Smooth muscle cell (in vitro differentiated cells): Measurements from ENCODE around the gene OR5L2. TPM values are rescaled to one million over a fixed set of nuclear protein-coding genes. Genes with fewer than 3 reads are reported as not detected.

ENCODE experiments used
- DNase-seq: peaks from one replicate; lab custom pipeline; 2025; ENCODE audit not compliant: unreplicated experiment; lab: John Stamatoyannopoulos, UW
- H2AFZ ChIP-seq: fragments of 200-600 bp; sonication (generic); 2 replicates; pipeline ENCODE4 v1.6.0; 2016; ENCODE audit warnings: antibody characterized with exemption, low read depth, mild to moderate bottlenecking
- H3F3A ChIP-seq: fragments of 200-600 bp; sonication (generic); 2 replicates; pipeline ENCODE4 v1.6.0; 2017; ENCODE audit warnings: antibody characterized with exemption, low read depth
- H3K27ac ChIP-seq: fragments of 200-600 bp; sonication (generic); 2 replicates; pipeline ENCODE4 v1.5.1; 2016; ENCODE audit warnings: low read depth, mild to moderate bottlenecking
- H3K27me3 ChIP-seq: fragments of 200-600 bp; sonication (generic); 2 replicates; pipeline ENCODE4 v1.6.1; 2016; ENCODE audit warnings: low read depth, mild to moderate bottlenecking
- H3K36me3 ChIP-seq: fragments of 200-600 bp; sonication (generic); 2 replicates; pipeline ENCODE4 v1.5.1; 2016; ENCODE audit warnings: low read depth
- H3K4me1 ChIP-seq: fragments of 200-600 bp; sonication (generic); 2 replicates; pipeline ENCODE4 v1.5.1; 2016; ENCODE audit warnings: low read depth
- H3K4me2 ChIP-seq: fragments of 200-600 bp; sonication (generic); 2 replicates; pipeline ENCODE4 v1.6.0; 2016; ENCODE audit warnings: mild to moderate bottlenecking
- H3K4me3 ChIP-seq: fragments of 200-600 bp; sonication (generic); 2 replicates; pipeline ENCODE4 v1.5.1; 2016; ENCODE audit warnings: mild to moderate bottlenecking
- H3K79me2 ChIP-seq: fragments of 200-600 bp; sonication (generic); 2 replicates; pipeline ENCODE4 v1.6.0; 2016; ENCODE audit warnings: low read depth, mild to moderate bottlenecking
- H3K9ac ChIP-seq: fragments of 200-600 bp; sonication (generic); 2 replicates; pipeline ENCODE4 v1.6.0; 2016; ENCODE audit warnings: low read depth
- H3K9me3 ChIP-seq: fragments of 200-600 bp; sonication (generic); replicated peaks from 2 replicates; pipeline ENCODE4 v1.5.1; 2016; ENCODE audit warnings: low read depth
- H4K20me1 ChIP-seq: fragments of 200-600 bp; sonication (generic); 2 replicates; pipeline ENCODE4 v1.6.0; 2016; ENCODE audit warnings: low read depth
- WGBS: methylation state at CpG from one replicate; pipeline ENCODE4 v1.1.7; 2016; ENCODE audit warnings: low lambda C conversion rate; 5-methylcytosine and 5-hydroxymethylcytosine counted together
- polyA plus RNA-seq: library from polyadenylated mRNA; unstranded; fragments of >200 nt; fragmentation: Nextera tagmentation; extraction: Ambion mirVana; gene quantifications from 2 replicates; pipeline ENCODE4 v1.2.1, GENCODE V29; 2016
- total RNA-seq: library from RNA; depleted of rRNA; stranded (reverse); fragments of >200 nt; gene quantifications from 2 replicates; pipeline ENCODE4 v1.2.3, GENCODE V29; 2014
- TF ChIP-seq, protein P1 (sequence below): fragments of 200-600 bp; sonication (generic); IDR thresholded peaks from 2 replicates; pipeline ENCODE4 v1.5.1; 2017; ENCODE audit warnings: borderline replicate concordance, mild to moderate bottlenecking, antibody characterized with exemption; ENCODE audit not compliant: insufficient read depth, poor library complexity, severe bottlenecking

The OR5L2 gene
- not detected in 2 replicates for total RNA-seq
- not detected in 2 replicates for polyA plus RNA-seq

DNA sequence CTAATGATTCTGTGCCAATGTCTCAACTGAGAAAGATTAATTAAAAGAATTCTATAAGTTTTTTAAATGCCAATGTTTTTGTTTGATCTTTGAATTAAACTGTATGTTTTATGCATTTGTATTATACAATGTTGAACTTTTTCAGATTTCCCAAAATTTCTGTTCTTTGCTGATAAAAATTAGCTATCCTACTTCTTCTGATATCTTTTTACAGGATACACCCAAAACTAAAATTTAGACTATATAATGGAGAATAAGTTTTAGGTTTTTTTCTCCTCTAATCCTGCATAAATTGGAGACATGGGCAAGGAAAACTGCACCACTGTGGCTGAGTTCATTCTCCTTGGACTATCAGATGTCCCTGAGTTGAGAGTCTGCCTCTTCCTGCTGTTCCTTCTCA, at the start of gene OR5L2:
Gene OR5L2 (plus strand): TSS at position 301 of the 400 bp plus-strand sequence. CDS start 0 bp downstream, at position 301.
- no peak for DNase-seq
- Histone ChIP-seq H3K4me1 (no peaks in the 10 kb centered on the region), H2AFZ (no peak within 1 kb of the TSS)

DNA sequence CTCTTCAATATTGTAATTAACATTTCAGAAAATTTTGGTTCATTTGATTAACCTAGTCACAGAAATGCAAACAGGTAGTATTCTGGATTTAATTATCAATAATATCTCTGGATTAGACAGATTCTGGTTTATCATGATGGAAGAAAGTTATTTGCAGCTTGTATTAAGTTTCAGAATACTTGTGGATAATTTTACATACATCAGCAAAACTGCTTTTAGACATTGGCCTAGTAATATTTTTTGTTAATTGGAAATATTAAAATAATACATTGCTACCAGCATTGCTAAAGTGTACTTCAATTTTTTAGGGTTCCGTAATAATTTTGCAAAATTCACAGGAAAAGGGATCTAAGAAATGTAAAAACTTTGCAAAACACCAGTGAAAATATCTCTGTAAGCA, 35.4 kb upstream of the OR5L2 start:
- Histone ChIP-seq H3K9me3 (no peaks in the 10 kb centered on the region), H3K4me3 (no peak overlapping the region), H3K27ac (no peak overlapping the region), H3K4me1 (no peaks in the 10 kb centered on the region), H2AFZ (no peak overlapping the region), H3K4me2 (no peak overlapping the region), H3K27me3 (no peaks in the 10 kb centered on the region), H3K9ac (no peak overlapping the region), H3K36me3 (no peaks in the 10 kb centered on the region), H3F3A (no peaks in the 10 kb centered on the region), H4K20me1 (no peaks in the 10 kb centered on the region), H3K79me2 (no peaks in the 10 kb centered on the region)
- TF ChIP-seq, protein P1, sequence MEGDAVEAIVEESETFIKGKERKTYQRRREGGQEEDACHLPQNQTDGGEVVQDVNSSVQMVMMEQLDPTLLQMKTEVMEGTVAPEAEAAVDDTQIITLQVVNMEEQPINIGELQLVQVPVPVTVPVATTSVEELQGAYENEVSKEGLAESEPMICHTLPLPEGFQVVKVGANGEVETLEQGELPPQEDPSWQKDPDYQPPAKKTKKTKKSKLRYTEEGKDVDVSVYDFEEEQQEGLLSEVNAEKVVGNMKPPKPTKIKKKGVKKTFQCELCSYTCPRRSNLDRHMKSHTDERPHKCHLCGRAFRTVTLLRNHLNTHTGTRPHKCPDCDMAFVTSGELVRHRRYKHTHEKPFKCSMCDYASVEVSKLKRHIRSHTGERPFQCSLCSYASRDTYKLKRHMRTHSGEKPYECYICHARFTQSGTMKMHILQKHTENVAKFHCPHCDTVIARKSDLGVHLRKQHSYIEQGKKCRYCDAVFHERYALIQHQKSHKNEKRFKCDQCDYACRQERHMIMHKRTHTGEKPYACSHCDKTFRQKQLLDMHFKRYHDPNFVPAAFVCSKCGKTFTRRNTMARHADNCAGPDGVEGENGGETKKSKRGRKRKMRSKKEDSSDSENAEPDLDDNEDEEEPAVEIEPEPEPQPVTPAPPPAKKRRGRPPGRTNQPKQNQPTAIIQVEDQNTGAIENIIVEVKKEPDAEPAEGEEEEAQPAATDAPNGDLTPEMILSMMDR, result no peak
- 78% methylated on average over 1 of the region's 1 CpG for WGBS
- no peak for DNase-seq

More for the DNA sequence above, at the start of gene OR5L2:
- H3K4me2 ChIP-seq, result no peak within 1 kb of the TSS
- no peaks in the 10 kb centered on the region for H3K79me2 ChIP-seq
- no peaks in the 10 kb centered on the region for H3K36me3 ChIP-seq
- H3F3A ChIP-seq, result no peaks in the 10 kb centered on the region
- H3K27ac ChIP-seq, result no peak within 1 kb of the TSS
- no peak within 1 kb of the TSS for H3K9ac ChIP-seq
- H3K9me3 ChIP-seq, result peaks cover 14% of the 10 kb centered on the region
- TF ChIP-seq, protein P1, result no peak
- no peaks in the 10 kb centered on the region for H3K27me3 ChIP-seq
- H3K4me3 ChIP-seq, result no peak within 1 kb of the TSS
- H4K20me1 ChIP-seq, result no peaks in the 10 kb centered on the region

DNA sequence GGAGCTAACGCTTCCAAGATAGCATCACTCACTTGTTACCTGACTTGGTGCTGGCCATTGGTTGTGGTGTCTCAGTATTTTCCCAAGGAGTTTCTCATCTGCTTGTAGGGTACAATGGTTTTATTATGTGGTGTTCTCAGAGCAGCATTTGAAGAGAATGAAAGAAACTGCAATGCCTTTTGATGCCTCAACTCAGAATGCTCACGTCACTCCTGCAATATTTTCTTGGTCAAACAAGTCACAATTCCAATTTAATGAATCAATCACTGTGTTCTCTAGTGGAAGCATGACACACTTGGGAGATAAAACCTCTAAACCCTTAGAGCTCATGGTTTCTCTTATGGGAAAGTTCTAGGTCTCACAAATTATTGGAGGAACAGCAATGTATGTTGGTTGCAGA, 33.7 kb upstream of the OR5L2 start:
- TF ChIP-seq, protein P1, result no peak
- no peak overlapping the region for H3K4me2 ChIP-seq
- no peaks in the 10 kb centered on the region for H3K27me3 ChIP-seq
- H2AFZ ChIP-seq, result no peak overlapping the region
- no peaks in the 10 kb centered on the region for H3F3A ChIP-seq
- H3K36me3 ChIP-seq, result no peaks in the 10 kb centered on the region
- no peak overlapping the region for H3K9ac ChIP-seq
- H3K9me3 ChIP-seq, result no peaks in the 10 kb centered on the region
- 81% methylated on average over 2 of the region's 2 CpGs for WGBS
- H3K4me3 ChIP-seq, result no peak overlapping the region
- no peak for DNase-seq
- no peaks in the 10 kb centered on the region for H4K20me1 ChIP-seq
- no peaks in the 10 kb centered on the region for H3K79me2 ChIP-seq
- no peaks in the 10 kb centered on the region for H3K4me1 ChIP-seq
- H3K27ac ChIP-seq, result no peak overlapping the region

DNA sequence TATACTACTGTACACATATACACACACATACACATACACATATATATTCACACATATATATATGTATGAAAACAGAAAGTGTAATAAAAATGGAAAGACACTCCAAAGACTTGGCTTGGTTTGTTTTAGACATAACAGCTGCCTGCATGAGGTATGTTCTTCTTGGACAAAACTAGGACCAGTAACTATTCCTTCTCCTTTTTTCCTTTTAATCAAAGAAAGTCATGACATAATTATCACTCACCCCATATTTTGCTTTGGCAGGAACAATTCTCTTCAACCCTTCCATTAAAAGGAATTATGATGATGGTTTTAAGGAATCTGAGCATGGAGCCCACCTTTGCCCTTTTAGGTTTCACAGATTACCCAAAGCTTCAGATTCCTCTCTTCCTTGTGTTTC, 31.8 kb upstream of the OR5L2 start, which contains the start of gene OR5D14:
Gene OR5D14 (plus strand): TSS at position 301 of the 400 bp plus-strand sequence. CDS start 0 bp downstream, at position 301.
- Histone ChIP-seq H3K27ac (no peak within 1 kb of the TSS), H3K27me3 (no peaks in the 10 kb centered on the region), H3K9me3 (no peaks in the 10 kb centered on the region), H3K36me3 (no peaks in the 10 kb centered on the region), H3F3A (no peaks in the 10 kb centered on the region), H4K20me1 (no peaks in the 10 kb centered on the region), H2AFZ (no peak within 1 kb of the TSS), H3K9ac (no peak within 1 kb of the TSS), H3K4me2 (no peak within 1 kb of the TSS), H3K4me3 (no peak within 1 kb of the TSS), H3K4me1 (no peaks in the 10 kb centered on the region), H3K79me2 (no peaks in the 10 kb centered on the region)
- no peak for DNase-seq
- TF ChIP-seq, protein P1, result no peak
